Vagina (tissue), 2 donors: Measurements from ENCODE around the gene LARP4. TPM values are rescaled to one million over a fixed set of nuclear protein-coding genes. Genes with fewer than 3 reads are reported as not detected.
"Not testable (repeated sequence)": the region's sequence is repeated elsewhere in the genome, so short reads cannot be mapped to it uniquely, and the experiment has no call there.

Experiments
- DNase-seq, 2 donors: peaks; one replicate each; pipeline ENCODE4 v3.0.0-alpha.2; 2017; ENCODE audit errors: extremely low spot score in 2 of 2
- H3K27ac ChIP-seq: fragments of 200-600 bp; sonication (generic); one replicate; pipeline ENCODE4 v1.5.1; 2019
- H3K27me3 ChIP-seq: fragments of 200-600 bp; sonication (generic); one replicate; pipeline ENCODE4 v1.5.1; 2019
- H3K36me3 ChIP-seq, 2 donors: fragments of 200-600 bp; sonication (generic); one replicate each; pipeline ENCODE4 v1.5.1; 2017 to 2019
- H3K4me1 ChIP-seq: fragments of 200-600 bp; sonication (generic); one replicate; pipeline ENCODE4 v1.5.1; 2019
- H3K4me3 ChIP-seq, 2 donors: fragments of 200-600 bp; sonication (generic); 1 replicate in 1 of 2; 2 replicates in 1 of 2; pipeline ENCODE4 v1.5.1; 2016 to 2019
- H3K9me3 ChIP-seq: fragments of 200-600 bp; sonication (generic); one replicate; pipeline ENCODE4 v1.5.1; 2019
- POLR2A ChIP-seq, 2 donors: fragments of 450-650 bp; IDR thresholded peaks; one replicate each; pipeline ENCODE4 v1.6.1; 2017; ENCODE audit warnings: antibody characterized with exemption in 2 of 2, mild to moderate bottlenecking in 2 of 2, moderate library complexity in 2 of 2
- POLR2AphosphoS5 ChIP-seq, 2 donors: sonication (generic); formaldehyde crosslinking; IDR thresholded peaks; one replicate each; pipeline ENCODE4 v1.9.0; 2017; ENCODE audit warnings: antibody characterized with exemption in 2 of 2, mild to moderate bottlenecking in 2 of 2, low read depth in 1 of 2; ENCODE audit not compliant: insufficient read depth in 1 of 2
- intact Hi-C: fragments of 100-400 bp; cut with DNase I; formaldehyde crosslinking; loops from one replicate; pipeline ENCODE4 v1.15.1; 2023
- total RNA-seq: library from RNA; depleted of rRNA; stranded (reverse); fragments of >200 nt; gene quantifications from one replicate; pipeline ENCODE4 v1.2.3, GENCODE V29; 2016
- TF ChIP-seq, protein P1 (sequence below), 3 experiments: fragments of 450-650 bp in 2 of 3; fragments of 200-600 bp in 1 of 3; sonication (generic) in 1 of 3; IDR thresholded peaks; one replicate each; pipeline ENCODE4 v1.5.1; 2017 to 2019; ENCODE audit warnings: antibody characterized with exemption in 3 of 3, mild to moderate bottlenecking in 2 of 3, moderate library complexity in 2 of 3

LARP4 gene
- total RNA-seq, 1 donor from 2014 or later = 38.5 TPM

DNA sequence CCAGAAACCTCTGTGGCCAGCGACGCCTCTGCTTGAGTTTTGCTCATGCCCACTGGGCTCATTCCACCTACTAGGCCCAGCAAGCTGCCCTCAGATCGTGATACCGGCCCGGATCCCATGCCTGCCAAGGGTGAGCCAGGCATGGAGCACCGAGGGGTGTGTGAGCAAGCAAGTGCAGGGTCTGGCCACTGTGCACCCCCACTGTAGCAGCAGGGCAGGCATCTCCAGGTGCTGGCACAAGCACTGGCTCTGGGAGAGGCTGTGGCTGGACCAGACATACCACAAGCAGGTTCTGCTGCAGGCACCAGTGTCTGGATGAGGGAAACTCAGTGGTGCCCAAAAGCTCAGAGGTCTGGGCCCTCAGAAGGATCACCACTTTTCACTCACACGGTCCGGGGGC lies 24.9 kb upstream of the LARP4 start:
- Histone ChIP-seq H3K27me3 (no peaks in the 10 kb centered on the region), H3K9me3 (no peaks in the 10 kb centered on the region), H3K36me3 (no peaks in the 10 kb centered on the region), H3K4me3 (no peak overlapping the region), H3K27ac (no peak overlapping the region), H3K4me1 (no peaks in the 10 kb centered on the region)
- TF ChIP-seq, protein P1, sequence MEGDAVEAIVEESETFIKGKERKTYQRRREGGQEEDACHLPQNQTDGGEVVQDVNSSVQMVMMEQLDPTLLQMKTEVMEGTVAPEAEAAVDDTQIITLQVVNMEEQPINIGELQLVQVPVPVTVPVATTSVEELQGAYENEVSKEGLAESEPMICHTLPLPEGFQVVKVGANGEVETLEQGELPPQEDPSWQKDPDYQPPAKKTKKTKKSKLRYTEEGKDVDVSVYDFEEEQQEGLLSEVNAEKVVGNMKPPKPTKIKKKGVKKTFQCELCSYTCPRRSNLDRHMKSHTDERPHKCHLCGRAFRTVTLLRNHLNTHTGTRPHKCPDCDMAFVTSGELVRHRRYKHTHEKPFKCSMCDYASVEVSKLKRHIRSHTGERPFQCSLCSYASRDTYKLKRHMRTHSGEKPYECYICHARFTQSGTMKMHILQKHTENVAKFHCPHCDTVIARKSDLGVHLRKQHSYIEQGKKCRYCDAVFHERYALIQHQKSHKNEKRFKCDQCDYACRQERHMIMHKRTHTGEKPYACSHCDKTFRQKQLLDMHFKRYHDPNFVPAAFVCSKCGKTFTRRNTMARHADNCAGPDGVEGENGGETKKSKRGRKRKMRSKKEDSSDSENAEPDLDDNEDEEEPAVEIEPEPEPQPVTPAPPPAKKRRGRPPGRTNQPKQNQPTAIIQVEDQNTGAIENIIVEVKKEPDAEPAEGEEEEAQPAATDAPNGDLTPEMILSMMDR (IDR thresholded peaks at IDR 0.05) = no peak
- TF ChIP-seq POLR2A (IDR thresholded peaks at IDR 0.05) (no peak), POLR2AphosphoS5 (IDR thresholded peaks at IDR 0.05; ENCODE audit: insufficient read depth in 1 of 2, low read depth in 1 of 2) (no peak)
- DNase-seq = no peak
- intact Hi-C loops = no loop called here

DNA sequence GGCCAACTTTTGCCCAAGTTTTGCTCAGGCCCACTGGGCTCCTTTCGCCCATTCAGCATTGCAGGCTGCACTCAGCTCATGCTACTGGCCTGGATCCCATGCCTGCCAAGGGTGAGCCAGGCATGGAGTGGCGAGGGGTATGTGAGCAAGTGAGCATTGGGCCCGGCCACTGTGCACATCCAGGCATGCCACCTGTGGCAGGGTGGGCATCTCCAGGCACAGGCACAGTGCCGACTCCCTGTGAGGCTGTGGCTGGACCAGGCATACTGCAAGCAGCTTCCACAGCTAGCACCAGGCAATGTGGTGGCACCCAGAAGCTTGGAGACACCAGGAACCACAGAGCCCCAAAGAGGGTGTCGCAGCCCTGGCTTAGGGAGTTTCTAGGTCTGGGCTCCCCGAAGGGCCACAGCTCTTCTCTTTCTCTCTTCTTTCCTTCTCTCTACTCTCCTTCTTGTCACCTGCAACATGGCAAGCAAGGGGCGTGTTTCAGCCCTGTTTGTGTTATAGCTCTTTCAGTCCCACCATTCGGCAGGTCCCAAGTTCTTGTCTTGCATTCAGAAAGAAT lies 19.8 kb upstream of the LARP4 start:
- Histone ChIP-seq H3K4me1 (no peaks in the 10 kb centered on the region), H3K36me3 (no peaks in the 10 kb centered on the region), H3K4me3 (no peak overlapping the region), H3K27ac (no peak overlapping the region), H3K9me3 (no peaks in the 10 kb centered on the region), H3K27me3 (no peaks in the 10 kb centered on the region)
- DNase-seq = no peak
- TF ChIP-seq POLR2AphosphoS5 (IDR thresholded peaks at IDR 0.05; ENCODE audit: insufficient read depth in 1 of 2, low read depth in 1 of 2) = no peak
- no peak for TF ChIP-seq POLR2A (IDR thresholded peaks at IDR 0.05)
- TF ChIP-seq, protein P1 (IDR thresholded peaks at IDR 0.05) = no peak
- intact Hi-C loops = no loop called here

DNA sequence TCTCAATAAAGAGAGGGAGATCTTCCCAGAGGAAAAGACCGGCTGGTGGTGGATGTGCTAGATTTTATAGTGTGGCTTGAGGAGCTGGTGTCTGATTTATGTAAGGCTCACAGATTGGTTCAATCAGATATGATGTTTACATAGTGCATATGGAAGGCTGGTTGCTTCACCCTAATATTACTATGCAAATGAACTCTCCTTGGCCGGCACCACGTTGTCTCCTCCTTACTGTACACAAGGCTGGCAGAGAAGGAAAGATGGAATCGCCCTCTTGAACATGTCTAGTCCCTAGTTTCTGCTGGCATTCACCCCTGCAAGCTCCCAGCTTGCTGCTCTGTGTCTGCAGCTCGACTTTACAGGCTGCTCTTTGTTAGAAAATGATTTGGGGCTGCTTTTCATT lies 13.2 kb upstream of the LARP4 start:
- no peak overlapping the region for H3K27ac ChIP-seq
- no peaks in the 10 kb centered on the region for H3K4me1 ChIP-seq
- H3K4me3 ChIP-seq = no peak overlapping the region
- H3K36me3 ChIP-seq = no peaks in the 10 kb centered on the region
- H3K27me3 ChIP-seq = no peaks in the 10 kb centered on the region
- no peak for TF ChIP-seq POLR2AphosphoS5 (IDR thresholded peaks at IDR 0.05; ENCODE audit: insufficient read depth in 1 of 2, low read depth in 1 of 2)
- TF ChIP-seq POLR2A (IDR thresholded peaks at IDR 0.05) = no peak
- TF ChIP-seq, protein P1 (IDR thresholded peaks at IDR 0.05) = no peak
- DNase-seq = no peak
- intact Hi-C loops = no loop called here
- no peaks in the 10 kb centered on the region for H3K9me3 ChIP-seq

- H3K9me3 ChIP-seq = no peaks in the 10 kb centered on the region
- no peak for TF ChIP-seq POLR2A (IDR thresholded peaks at IDR 0.05)
- TF ChIP-seq POLR2AphosphoS5 (IDR thresholded peaks at IDR 0.05; ENCODE audit: insufficient read depth in 1 of 2, low read depth in 1 of 2) = no peak
- no peak for DNase-seq
- H3K36me3 ChIP-seq = no peaks in the 10 kb centered on the region
- no peaks in the 10 kb centered on the region for H3K27me3 ChIP-seq
- intact Hi-C loops = no loop called here
- H3K4me3 ChIP-seq = no peak overlapping the region
- H3K4me1 ChIP-seq = no peaks in the 10 kb centered on the region
- no peak overlapping the region for H3K27ac ChIP-seq
Observed at GRCh38 chr12:50387972-50388478, 12.7 kb upstream of the LARP4 start.

DNA sequence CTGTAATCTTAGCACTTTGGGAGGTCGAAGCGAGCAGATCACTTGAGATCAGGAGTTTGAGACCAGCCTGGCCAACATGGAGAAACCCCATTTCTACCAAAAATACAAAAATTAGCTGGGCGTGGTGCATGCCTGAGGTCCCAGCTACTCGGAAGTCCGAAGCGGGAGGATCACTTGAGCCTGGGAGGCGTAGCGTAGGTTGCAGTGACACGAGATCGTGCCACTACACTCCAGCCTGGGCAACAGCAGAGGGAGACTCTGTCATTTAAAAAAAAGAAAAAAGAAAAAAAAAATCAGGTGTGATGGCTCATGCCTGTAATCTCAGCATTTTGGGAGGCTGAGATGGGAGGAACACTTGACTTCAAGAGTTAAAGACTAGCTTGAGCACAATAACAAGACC lies 11.9 kb upstream of the LARP4 start:
- H3K4me3 ChIP-seq, DNase-seq, H3K4me1 ChIP-seq, H3K36me3 ChIP-seq, H3K27ac ChIP-seq, H3K27me3 ChIP-seq, H3K9me3 ChIP-seq, intact Hi-C loops: not testable (repeated sequence)

- H3K36me3 ChIP-seq = no peaks in the 10 kb centered on the region
- H3K4me1 ChIP-seq = no peaks in the 10 kb centered on the region
- intact Hi-C loops = no loop called here
- H3K4me3 ChIP-seq = no peak overlapping the region
- DNase-seq = no peak
- H3K27ac ChIP-seq = no peak overlapping the region
- H3K9me3 ChIP-seq = no peaks in the 10 kb centered on the region
- TF ChIP-seq POLR2A (IDR thresholded peaks at IDR 0.05) (no peak), POLR2AphosphoS5 (IDR thresholded peaks at IDR 0.05; ENCODE audit: insufficient read depth in 1 of 2, low read depth in 1 of 2) (no peak)
- TF ChIP-seq, protein P1 (IDR thresholded peaks at IDR 0.05) = no peak
- H3K27me3 ChIP-seq = no peaks in the 10 kb centered on the region
Observed at GRCh38 chr12:50390316-50390741, 10.4 kb upstream of the LARP4 start.
